Smooth muscle cell (in vitro differentiated cells): Measurements from ENCODE around the gene FMN1. TPM values are rescaled to one million over a fixed set of nuclear protein-coding genes. Genes with fewer than 3 reads are reported as not detected.

ENCODE experiments used
- DNase-seq: peaks from one replicate; lab custom pipeline; 2025; ENCODE audit not compliant: unreplicated experiment; lab: John Stamatoyannopoulos, UW
- H2AFZ ChIP-seq: fragments of 200-600 bp; sonication (generic); 2 replicates; pipeline ENCODE4 v1.6.0; 2016; ENCODE audit warnings: antibody characterized with exemption, low read depth, mild to moderate bottlenecking
- H3F3A ChIP-seq: fragments of 200-600 bp; sonication (generic); 2 replicates; pipeline ENCODE4 v1.6.0; 2017; ENCODE audit warnings: antibody characterized with exemption, low read depth
- H3K27ac ChIP-seq: fragments of 200-600 bp; sonication (generic); 2 replicates; pipeline ENCODE4 v1.5.1; 2016; ENCODE audit warnings: low read depth, mild to moderate bottlenecking
- H3K27me3 ChIP-seq: fragments of 200-600 bp; sonication (generic); 2 replicates; pipeline ENCODE4 v1.6.1; 2016; ENCODE audit warnings: low read depth, mild to moderate bottlenecking
- H3K36me3 ChIP-seq: fragments of 200-600 bp; sonication (generic); 2 replicates; pipeline ENCODE4 v1.5.1; 2016; ENCODE audit warnings: low read depth
- H3K4me1 ChIP-seq: fragments of 200-600 bp; sonication (generic); 2 replicates; pipeline ENCODE4 v1.5.1; 2016; ENCODE audit warnings: low read depth
- H3K4me2 ChIP-seq: fragments of 200-600 bp; sonication (generic); 2 replicates; pipeline ENCODE4 v1.6.0; 2016; ENCODE audit warnings: mild to moderate bottlenecking
- H3K4me3 ChIP-seq: fragments of 200-600 bp; sonication (generic); 2 replicates; pipeline ENCODE4 v1.5.1; 2016; ENCODE audit warnings: mild to moderate bottlenecking
- H3K79me2 ChIP-seq: fragments of 200-600 bp; sonication (generic); 2 replicates; pipeline ENCODE4 v1.6.0; 2016; ENCODE audit warnings: low read depth, mild to moderate bottlenecking
- H3K9ac ChIP-seq: fragments of 200-600 bp; sonication (generic); 2 replicates; pipeline ENCODE4 v1.6.0; 2016; ENCODE audit warnings: low read depth
- H3K9me3 ChIP-seq: fragments of 200-600 bp; sonication (generic); replicated peaks from 2 replicates; pipeline ENCODE4 v1.5.1; 2016; ENCODE audit warnings: low read depth
- H4K20me1 ChIP-seq: fragments of 200-600 bp; sonication (generic); 2 replicates; pipeline ENCODE4 v1.6.0; 2016; ENCODE audit warnings: low read depth
- WGBS: methylation state at CpG from one replicate; pipeline ENCODE4 v1.1.7; 2016; ENCODE audit warnings: low lambda C conversion rate; 5-methylcytosine and 5-hydroxymethylcytosine counted together
- polyA plus RNA-seq: library from polyadenylated mRNA; unstranded; fragments of >200 nt; fragmentation: Nextera tagmentation; extraction: Ambion mirVana; gene quantifications from 2 replicates; pipeline ENCODE4 v1.2.1, GENCODE V29; 2016
- total RNA-seq: library from RNA; depleted of rRNA; stranded (reverse); fragments of >200 nt; gene quantifications from 2 replicates; pipeline ENCODE4 v1.2.3, GENCODE V29; 2014
- TF ChIP-seq, protein P1 (sequence below): fragments of 200-600 bp; sonication (generic); IDR thresholded peaks from 2 replicates; pipeline ENCODE4 v1.5.1; 2017; ENCODE audit warnings: borderline replicate concordance, mild to moderate bottlenecking, antibody characterized with exemption; ENCODE audit not compliant: insufficient read depth, poor library complexity, severe bottlenecking

Gene FMN1
- total and polyA plus RNA-seq, 2 experiments from 2014 or later, result 0.08 to 4.0 TPM

DNA sequence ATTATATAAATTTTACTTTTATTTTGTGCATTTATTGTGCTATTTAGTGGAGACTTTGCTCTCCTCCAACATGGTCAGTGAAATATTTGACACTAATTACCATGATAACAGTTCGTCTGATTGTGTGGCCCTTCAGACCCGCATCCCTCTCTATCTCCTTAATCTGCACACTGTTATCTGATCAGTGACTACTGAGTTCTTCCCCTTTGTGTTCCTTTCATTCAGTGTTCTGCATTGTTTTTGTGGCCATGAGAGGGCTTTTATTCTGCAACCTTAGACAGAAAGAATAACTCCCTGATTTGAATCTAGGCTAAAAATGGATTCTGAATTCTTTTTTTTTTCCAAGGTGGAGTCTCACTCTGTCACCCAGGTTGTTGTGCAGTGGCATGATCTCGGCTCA, 11.9 kb upstream of the FMN1 start:
- H4K20me1 ChIP-seq, result no peaks in the 10 kb centered on the region
- no peak overlapping the region for H3K27ac ChIP-seq
- no peaks in the 10 kb centered on the region for H3K9me3 ChIP-seq
- H3K79me2 ChIP-seq, result no peaks in the 10 kb centered on the region
- H3K4me1 ChIP-seq, result peaks cover 8% of the 10 kb centered on the region
- H3K4me2 ChIP-seq, result no peak overlapping the region
- no peaks in the 10 kb centered on the region for H3K36me3 ChIP-seq
- peaks cover 4% of the 10 kb centered on the region for H3K27me3 ChIP-seq
- no peak overlapping the region for H3K4me3 ChIP-seq
- TF ChIP-seq, protein P1, sequence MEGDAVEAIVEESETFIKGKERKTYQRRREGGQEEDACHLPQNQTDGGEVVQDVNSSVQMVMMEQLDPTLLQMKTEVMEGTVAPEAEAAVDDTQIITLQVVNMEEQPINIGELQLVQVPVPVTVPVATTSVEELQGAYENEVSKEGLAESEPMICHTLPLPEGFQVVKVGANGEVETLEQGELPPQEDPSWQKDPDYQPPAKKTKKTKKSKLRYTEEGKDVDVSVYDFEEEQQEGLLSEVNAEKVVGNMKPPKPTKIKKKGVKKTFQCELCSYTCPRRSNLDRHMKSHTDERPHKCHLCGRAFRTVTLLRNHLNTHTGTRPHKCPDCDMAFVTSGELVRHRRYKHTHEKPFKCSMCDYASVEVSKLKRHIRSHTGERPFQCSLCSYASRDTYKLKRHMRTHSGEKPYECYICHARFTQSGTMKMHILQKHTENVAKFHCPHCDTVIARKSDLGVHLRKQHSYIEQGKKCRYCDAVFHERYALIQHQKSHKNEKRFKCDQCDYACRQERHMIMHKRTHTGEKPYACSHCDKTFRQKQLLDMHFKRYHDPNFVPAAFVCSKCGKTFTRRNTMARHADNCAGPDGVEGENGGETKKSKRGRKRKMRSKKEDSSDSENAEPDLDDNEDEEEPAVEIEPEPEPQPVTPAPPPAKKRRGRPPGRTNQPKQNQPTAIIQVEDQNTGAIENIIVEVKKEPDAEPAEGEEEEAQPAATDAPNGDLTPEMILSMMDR, result no peak
- DNase-seq, result no peak
- no peak overlapping the region for H2AFZ ChIP-seq
- no peak overlapping the region for H3K9ac ChIP-seq
- 53% methylated on average over 3 of the region's 3 CpGs for WGBS
- H3F3A ChIP-seq, result no peaks in the 10 kb centered on the region

DNA sequence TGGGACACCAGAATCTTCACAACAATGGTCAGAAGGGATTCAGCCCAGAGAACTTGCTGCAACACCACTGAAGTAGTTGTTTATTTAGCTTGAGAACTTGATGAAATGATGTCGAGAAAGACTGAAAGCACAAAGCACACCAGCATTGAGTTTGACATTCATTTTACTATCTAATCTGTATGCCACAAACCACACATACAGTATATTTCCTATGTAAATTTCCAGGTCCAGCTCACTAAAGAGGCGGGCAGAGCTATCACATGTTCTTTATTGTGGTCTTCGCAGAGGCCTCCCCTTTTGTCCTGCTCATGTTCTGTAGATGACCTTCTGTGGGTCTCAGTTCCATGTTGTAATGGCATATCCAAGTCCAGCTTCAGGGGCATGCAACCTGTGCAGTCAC, 10.4 kb upstream of the FMN1 start:
- Histone ChIP-seq H3K9me3 (no peaks in the 10 kb centered on the region), H4K20me1 (no peaks in the 10 kb centered on the region), H3K4me1 (peaks cover 22% of the 10 kb centered on the region), H3K36me3 (no peaks in the 10 kb centered on the region), H2AFZ (no peak overlapping the region), H3K4me3 (no peak overlapping the region), H3K79me2 (no peaks in the 10 kb centered on the region), H3F3A (no peaks in the 10 kb centered on the region), H3K9ac (no peak overlapping the region), H3K27ac (no peak overlapping the region), H3K4me2 (no peak overlapping the region), H3K27me3 (peaks cover 9% of the 10 kb centered on the region)
- WGBS, result 85% methylated on average over 3 of the region's 3 CpGs
- DNase-seq, result no peak
- TF ChIP-seq, protein P1, result no peak

DNA sequence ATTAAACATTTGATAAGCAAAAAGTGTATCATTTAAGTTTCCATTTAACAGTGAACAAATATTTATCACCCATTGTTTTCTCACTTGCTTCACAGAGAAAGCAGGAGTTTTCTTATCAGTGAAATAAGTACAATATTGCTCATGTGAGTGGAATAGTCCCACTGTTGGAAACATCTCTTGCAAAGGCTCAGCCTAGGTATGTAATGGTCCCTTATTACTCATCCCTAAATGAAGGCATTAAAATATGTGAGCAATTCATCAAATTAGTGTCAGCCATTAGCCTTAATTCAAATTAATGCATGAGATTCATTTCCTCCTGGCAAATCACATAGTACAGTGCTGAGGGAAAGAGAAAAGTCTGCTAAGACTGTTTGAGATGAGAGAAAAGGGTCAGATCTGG, 9.6 kb upstream of the FMN1 start:
- Histone ChIP-seq H3K9me3 (no peaks in the 10 kb centered on the region), H3K36me3 (no peaks in the 10 kb centered on the region), H4K20me1 (no peaks in the 10 kb centered on the region), H3K27ac (no peak overlapping the region), H3F3A (no peaks in the 10 kb centered on the region), H2AFZ (no peak overlapping the region), H3K79me2 (no peaks in the 10 kb centered on the region), H3K9ac (no peak overlapping the region), H3K27me3 (peaks cover 16% of the 10 kb centered on the region), H3K4me1 (peaks cover 29% of the 10 kb centered on the region), H3K4me2 (no peak overlapping the region), H3K4me3 (no peak overlapping the region)
- TF ChIP-seq, protein P1, result no peak
- no peak for DNase-seq

DNA sequence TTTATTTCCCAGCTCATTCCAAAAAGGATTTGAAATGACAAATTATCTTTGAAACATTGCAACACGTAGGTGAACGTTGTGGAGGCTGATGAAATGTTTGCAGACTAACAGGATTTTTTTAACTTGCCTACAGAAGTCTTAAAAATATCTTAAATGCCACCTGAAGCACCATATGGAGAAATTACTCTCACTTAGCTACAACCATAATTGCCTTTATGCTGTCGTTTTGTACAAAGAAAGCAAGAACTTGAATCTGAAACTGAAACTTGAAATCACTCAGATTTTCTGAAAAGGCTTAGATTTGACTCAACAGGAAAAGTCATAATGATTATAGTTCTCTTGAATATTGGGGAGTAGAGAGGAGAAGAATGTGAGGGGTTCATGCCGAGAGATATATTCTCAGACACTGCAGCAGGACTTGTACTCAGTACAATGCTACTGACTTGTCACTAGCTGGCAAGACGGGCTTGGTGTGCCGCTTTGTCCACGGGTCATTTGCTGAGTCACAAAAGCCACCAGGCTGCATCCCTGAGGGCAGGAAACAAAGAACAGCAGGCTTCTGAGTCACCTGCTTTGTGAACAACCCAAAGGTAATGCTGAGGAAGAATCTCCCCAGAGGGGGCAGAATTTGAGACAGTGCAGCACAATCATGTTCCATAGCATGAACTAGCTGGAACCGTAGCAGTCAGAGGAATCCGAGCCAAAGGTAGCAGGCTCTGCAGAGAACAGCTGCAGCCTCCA, 7.1 kb upstream of the FMN1 start:
- peak overlapping the region; percentile 81 for H3K9ac ChIP-seq
- H3K4me3 ChIP-seq, result peak overlapping the region; percentile 24
- no peak for DNase-seq
- H3K4me2 ChIP-seq, result peak overlapping the region; percentile 60
- no peaks in the 10 kb centered on the region for H3K79me2 ChIP-seq
- 31% methylated on average over 9 of the region's 9 CpGs for WGBS
- H3K27ac ChIP-seq, result peak overlapping the region; percentile 93
- no peaks in the 10 kb centered on the region for H4K20me1 ChIP-seq
- no peaks in the 10 kb centered on the region for H3K36me3 ChIP-seq
- H3F3A ChIP-seq, result no peaks in the 10 kb centered on the region
- H3K27me3 ChIP-seq, result peaks cover 16% of the 10 kb centered on the region
- H3K9me3 ChIP-seq, result no peaks in the 10 kb centered on the region
- TF ChIP-seq, protein P1, result peak; percentile 18
- H2AFZ ChIP-seq, result peak overlapping the region; percentile 8
- H3K4me1 ChIP-seq, result peaks cover 29% of the 10 kb centered on the region
